ENCODE measurements around the gene NFYA.

DNA sequence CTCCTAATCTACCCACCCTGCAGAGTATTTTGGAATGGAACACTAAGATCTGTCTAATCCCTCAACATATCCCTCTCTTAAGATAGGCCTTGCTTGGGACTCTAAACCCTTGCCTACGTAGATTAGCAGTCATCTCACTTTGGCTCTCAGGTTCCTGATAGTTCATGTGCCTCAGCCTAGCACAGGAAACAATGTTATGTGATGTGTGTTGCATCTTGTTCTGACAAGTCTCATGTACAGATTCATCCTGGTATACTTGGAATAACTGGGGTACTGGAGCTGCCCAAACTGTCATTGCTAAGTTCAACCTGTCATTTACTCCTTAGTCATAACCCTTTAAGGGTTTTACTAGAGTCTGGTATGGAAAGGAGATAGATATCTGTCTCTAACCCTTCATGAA is 47.3 kb downstream of the NFYA start:
- TF ChIP-seq, protein P1, sequence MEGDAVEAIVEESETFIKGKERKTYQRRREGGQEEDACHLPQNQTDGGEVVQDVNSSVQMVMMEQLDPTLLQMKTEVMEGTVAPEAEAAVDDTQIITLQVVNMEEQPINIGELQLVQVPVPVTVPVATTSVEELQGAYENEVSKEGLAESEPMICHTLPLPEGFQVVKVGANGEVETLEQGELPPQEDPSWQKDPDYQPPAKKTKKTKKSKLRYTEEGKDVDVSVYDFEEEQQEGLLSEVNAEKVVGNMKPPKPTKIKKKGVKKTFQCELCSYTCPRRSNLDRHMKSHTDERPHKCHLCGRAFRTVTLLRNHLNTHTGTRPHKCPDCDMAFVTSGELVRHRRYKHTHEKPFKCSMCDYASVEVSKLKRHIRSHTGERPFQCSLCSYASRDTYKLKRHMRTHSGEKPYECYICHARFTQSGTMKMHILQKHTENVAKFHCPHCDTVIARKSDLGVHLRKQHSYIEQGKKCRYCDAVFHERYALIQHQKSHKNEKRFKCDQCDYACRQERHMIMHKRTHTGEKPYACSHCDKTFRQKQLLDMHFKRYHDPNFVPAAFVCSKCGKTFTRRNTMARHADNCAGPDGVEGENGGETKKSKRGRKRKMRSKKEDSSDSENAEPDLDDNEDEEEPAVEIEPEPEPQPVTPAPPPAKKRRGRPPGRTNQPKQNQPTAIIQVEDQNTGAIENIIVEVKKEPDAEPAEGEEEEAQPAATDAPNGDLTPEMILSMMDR (IDR thresholded peaks at IDR 0.05; ENCODE audit: low read depth, low read length, missing input control), result no peak
- TF ChIP-seq EGR1 (IDR thresholded peaks at IDR 0.05; ENCODE audit: low read depth in 2 of 2), result no peak
- TF ChIP-seq TAF1 (conservative IDR thresholded peaks at IDR 0.05), result no peak
- no peak for TF ChIP-seq YY1 (IDR thresholded peaks at IDR 0.05)
- TF ChIP-seq, protein P2, sequence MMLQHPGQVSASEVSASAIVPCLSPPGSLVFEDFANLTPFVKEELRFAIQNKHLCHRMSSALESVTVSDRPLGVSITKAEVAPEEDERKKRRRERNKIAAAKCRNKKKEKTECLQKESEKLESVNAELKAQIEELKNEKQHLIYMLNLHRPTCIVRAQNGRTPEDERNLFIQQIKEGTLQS (IDR thresholded peaks at IDR 0.05), result no peak
- no peak for TF ChIP-seq GABPA (IDR thresholded peaks at IDR 0.05 in 1 of 2, conservative IDR thresholded peaks at IDR 0.05 in 1 of 2)
- TF ChIP-seq JUND (IDR thresholded peaks at IDR 0.05), result no peak
- TF ChIP-seq, protein P3, sequence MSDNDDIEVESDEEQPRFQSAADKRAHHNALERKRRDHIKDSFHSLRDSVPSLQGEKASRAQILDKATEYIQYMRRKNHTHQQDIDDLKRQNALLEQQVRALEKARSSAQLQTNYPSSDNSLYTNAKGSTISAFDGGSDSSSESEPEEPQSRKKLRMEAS (IDR thresholded peaks at IDR 0.05), result no peak
- no peak for TF ChIP-seq FOXA1 (IDR thresholded peaks at IDR 0.05)
- TF ChIP-seq REST (IDR thresholded peaks at IDR 0.05), result no peak
- TF ChIP-seq, protein P4, sequence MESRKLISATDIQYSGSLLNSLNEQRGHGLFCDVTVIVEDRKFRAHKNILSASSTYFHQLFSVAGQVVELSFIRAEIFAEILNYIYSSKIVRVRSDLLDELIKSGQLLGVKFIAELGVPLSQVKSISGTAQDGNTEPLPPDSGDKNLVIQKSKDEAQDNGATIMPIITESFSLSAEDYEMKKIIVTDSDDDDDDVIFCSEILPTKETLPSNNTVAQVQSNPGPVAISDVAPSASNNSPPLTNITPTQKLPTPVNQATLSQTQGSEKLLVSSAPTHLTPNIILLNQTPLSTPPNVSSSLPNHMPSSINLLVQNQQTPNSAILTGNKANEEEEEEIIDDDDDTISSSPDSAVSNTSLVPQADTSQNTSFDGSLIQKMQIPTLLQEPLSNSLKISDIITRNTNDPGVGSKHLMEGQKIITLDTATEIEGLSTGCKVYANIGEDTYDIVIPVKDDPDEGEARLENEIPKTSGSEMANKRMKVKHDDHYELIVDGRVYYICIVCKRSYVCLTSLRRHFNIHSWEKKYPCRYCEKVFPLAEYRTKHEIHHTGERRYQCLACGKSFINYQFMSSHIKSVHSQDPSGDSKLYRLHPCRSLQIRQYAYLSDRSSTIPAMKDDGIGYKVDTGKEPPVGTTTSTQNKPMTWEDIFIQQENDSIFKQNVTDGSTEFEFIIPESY (IDR thresholded peaks at IDR 0.05), result no peak
- no peak for TF ChIP-seq HNF4G (IDR thresholded peaks at IDR 0.05)
